GM19328 (cell line): Measurements from ENCODE around the gene FKBP11.
"Not testable (repeated sequence)": the region's sequence is repeated elsewhere in the genome, so short reads cannot be mapped to it uniquely, and the experiment has no call there.

ENCODE experiments used
- ATAC-seq: cut with Tn5 transposase; IDR thresholded peaks from one replicate; pipeline ENCODE4 v1.9.1; 2021; ENCODE audit warnings: mild to moderate bottlenecking, moderate library complexity; ENCODE audit not compliant: unreplicated experiment

FKBP11 gene

DNA sequence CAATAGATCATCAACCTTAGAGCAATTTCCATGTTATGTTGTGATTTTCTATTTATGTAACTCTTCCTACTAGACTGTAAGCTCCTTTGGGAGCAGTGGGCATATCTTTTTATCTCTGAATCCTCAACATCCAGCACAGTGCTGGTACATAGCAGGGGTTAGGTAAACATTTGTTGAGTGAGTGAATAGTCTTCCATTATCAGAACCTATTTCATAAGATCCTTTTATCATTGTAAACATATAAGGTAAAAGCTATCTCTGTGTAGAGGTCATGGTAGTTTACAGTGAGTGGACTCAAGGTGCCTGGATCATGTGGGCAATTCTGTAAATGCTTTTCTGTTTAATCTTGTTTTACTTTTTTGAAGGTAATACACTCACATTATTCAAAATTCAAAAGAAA lies 15.1 kb downstream of the FKBP11 start:
- ATAC-seq, result no peak

- not testable (repeated sequence) for ATAC-seq
Measured at GRCh38 chr12:48909698-48910097, 15.6 kb downstream of the FKBP11 start.

DNA sequence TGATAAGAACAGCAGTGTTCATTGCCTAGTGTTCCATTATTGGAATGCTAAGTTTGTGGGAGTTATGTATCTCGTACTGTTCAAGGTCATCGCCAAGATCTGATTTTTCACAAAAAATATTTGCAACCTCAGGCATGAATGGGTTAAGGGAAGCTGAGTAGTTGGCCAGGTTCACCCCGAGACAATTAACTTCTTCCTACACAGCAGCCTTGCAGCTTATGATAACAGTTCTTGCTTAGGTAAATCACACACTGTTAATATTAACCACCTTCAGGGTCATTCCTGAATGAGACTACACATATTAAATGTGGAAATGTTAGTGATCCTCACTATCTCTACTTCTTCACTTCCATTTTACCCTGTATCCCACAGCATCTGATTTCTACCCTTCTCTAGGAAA lies 18.0 kb downstream of the FKBP11 start:
- ATAC-seq, result no peak

DNA sequence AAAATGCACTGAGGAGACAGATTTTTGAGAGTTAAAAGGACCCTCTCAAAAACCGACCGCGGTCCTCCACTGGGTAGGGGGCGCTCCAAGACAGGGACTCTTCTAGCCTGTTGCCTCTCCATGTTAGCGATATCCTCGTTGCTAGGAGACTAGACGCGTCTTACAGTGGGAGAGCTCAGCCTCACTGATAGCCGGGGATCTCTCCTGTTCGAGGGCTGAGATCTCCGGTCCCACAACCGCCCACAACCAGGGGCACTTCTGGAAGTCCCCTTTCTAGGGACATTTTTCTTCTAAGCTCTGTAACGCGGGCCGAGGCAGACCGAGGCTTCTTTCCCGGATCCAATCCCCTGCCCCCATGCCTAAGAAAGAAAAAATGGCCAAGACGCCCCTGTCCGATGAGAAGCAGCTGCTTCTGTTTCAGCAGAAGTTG lies 21.3 kb downstream of the FKBP11 start:
- ATAC-seq, result peak; percentile 65

- no peak for ATAC-seq
Measured at GRCh38 chr12:48903363-48903981, 21.8 kb downstream of the FKBP11 start.

DNA sequence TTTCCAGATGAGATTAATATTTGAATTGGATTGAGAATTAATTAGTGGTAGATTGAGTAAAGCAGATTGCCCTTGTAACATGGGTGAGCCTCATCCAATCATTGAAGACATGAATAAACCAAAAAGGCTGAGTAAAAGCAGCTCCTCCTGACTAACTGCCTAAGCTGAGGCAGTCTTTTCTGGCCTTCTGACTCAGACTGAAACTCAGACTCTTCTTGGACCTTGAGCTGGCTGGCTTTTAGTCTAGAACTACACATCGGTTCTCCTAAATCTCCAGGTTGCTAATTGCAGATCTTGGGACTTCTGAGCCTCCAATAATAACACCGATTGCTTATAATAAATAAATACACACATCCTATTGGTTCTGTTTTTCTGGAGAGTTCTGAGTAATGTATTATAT lies 24.0 kb downstream of the FKBP11 start:
- no peak for ATAC-seq

DNA sequence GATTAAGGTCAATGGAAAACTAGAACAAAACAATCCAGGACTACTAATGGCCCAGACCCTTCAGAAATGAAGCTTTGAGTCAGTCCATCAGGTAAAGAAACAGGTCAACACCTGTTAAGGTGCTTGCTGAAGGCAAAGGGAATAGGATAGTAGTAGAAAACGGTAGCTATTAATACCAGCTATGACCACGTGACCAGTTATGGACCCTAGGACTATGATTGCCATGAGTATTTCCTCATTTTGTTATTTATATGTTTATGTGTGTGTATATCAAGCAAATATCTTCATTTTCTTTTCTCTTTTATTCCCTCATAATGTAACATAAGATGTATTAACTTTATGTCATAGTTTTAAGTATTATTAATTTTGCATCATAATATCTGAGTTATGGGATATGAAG lies 25.6 kb downstream of the FKBP11 start:
- ATAC-seq, result no peak

DNA sequence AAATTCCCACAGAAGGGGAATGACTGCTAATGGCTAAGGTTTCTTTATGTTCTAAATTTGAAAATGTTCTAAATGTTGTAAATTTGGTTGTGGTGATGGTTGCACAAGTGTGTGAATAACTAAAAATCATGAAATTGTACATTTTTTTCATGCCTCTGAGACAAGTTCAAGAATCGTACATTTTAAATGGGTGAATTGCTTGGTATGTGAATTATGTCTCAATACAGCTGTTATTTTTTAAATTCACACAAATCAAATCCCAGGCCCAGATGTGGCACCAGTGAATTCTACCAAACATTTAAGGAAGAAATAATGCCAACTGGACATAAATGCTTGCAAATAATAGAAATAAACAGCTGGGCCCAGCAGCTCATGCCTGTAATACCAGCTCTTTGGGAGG lies 31.0 kb downstream of the FKBP11 start:
- no peak for ATAC-seq

GRCh38 chr12:48890657-48891418 lies 34.5 kb downstream of the FKBP11 start:
- no peak for ATAC-seq

DNA sequence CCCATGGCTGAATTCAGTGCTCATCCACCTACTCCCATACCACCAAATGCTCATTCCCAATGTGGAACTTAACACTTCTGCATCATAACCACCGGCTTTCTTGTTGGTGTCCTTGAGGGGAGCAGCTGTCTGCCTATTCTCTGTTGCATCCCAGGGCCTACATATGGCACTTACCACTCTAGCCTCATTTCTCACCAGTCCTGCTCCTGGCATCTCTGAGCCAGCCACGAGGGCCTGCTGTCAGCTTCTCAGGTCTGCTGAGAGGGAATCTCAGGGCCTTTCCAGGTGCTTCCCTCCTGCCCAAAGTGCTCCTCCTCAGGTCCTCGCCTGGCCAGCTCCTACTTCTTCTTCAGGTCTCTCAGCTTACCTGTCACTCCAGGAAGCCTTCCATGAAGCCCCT lies 35.6 kb downstream of the FKBP11 start:
- ATAC-seq, result no peak

GRCh38 chr12:48883305-48884161 lies 41.8 kb downstream of the FKBP11 start:
- no peak for ATAC-seq

DNA sequence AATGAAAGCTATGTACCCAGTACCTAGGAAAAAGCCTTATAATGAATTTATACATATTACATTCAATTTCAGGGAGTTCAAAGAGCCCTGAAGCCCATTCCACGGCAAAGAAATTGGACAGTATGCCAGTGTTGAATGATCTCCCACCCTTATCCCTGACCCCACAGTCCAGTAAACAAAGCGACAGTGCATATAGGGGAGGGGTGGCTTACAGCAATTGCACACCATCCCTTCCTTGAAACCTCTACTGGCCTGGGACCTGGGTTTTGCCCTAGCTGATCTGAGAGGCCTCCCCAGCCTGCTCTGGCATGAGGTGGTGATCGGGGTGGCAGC lies 42.4 kb downstream of the FKBP11 start:
- no peak for ATAC-seq

DNA sequence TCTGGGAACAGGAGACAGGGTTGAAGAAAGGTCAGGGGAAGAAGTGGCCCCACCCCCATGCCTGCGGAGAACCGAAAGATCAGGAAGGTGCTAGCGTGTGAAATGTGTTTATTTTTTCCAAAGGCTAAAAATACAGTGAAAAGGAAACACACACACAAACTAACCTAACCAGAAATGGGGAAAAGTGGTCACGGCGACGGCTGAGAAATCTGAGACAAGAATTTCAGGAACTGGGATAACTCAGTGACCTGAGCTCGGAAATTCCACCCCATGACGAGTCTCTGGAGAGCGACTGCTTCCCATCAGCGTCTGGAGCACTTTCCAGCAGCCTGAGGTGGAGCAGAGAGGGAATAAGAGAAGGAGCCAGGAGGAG lies 43.0 kb downstream of the FKBP11 start:
- no peak for ATAC-seq

DNA sequence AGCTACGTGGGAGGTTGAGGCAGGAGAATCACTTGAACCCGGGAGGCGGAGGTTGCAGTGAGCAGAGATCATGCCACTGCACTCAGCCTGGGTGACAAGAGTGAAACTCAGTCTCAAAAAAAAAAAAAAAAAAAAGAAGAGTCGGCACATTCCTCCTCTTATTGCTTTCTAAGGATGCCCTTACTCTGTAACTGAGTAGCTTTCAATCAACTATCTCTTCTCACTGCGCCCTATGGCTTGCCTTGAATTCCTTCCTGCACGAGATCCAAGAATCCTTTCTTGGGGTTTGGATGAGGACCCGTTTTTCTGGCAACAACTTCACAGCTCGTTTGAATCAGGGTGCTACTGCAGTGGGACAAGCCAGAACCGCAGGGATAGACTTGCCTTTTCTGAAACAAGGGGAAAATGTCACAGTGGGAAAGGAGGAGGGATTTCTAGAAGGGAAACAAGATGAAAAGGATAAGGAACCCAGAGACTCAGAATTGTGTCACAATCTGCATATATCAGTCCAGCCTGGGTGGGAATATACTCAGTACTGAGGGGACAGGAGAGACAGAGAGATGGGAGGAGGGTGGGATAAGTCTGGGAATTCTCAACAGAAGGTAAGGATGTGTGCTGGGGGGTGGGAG lies 43.5 kb downstream of the FKBP11 start:
- no peak for ATAC-seq

- no peak for ATAC-seq
Measured at GRCh38 chr12:48880647-48881046, 44.6 kb downstream of the FKBP11 start.

- ATAC-seq, result no peak
Measured at GRCh38 chr12:48878548-48878947, 46.7 kb downstream of the FKBP11 start.

- ATAC-seq, result no peak
Measured at GRCh38 chr12:48875944-48876515, 49.3 kb downstream of the FKBP11 start.

DNA sequence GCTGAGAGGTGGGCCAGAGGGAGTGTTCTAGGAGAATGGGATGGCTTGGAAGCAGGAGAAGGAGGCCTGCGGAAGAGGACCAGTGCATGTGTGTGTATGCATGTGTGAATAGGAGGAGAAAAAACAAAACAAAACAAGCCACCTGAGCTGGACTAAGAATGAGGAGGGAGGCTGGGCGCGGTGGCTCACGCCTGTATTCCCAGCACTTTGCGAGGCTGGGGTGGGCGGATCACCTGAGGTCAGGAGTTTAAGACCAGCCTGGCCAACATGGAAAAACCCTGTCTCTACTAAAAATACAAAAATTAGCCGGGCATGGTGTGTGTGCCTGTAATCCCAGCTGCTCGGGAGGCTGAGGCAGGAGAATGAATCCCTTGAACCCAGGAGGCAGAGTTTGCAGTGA lies 51.8 kb downstream of the FKBP11 start:
- ATAC-seq, result not testable (repeated sequence)

GRCh38 chr12:48873096-48873495 lies 52.2 kb downstream of the FKBP11 start:
- ATAC-seq, result no peak
